Prostate gland (tissue), 2 donors: ENCODE data around the gene NFKBIA. TPM values are rescaled to one million over a fixed set of nuclear protein-coding genes. Genes with fewer than 3 reads are reported as not detected.

Experiments
- DNase-seq: peaks from one replicate; pipeline ENCODE4 v3.0.0-alpha.2; 2019; ENCODE audit warnings: low spot score
- H3K27ac ChIP-seq, 2 donors: fragments of 200-600 bp; sonication (generic); 2 replicates each; pipeline ENCODE4 v1.5.1; 2017 to 2019
- H3K27me3 ChIP-seq: fragments of 200-600 bp; sonication (generic); replicated peaks from 2 replicates; pipeline ENCODE4 v1.5.1; 2019; ENCODE audit not compliant: insufficient read depth
- H3K36me3 ChIP-seq, 2 donors: fragments of 200-600 bp; sonication (generic); 1 replicate in 1 of 2; 2 replicates in 1 of 2; pipeline versions ENCODE4 v1.5.1 to v1.8.1; 2017 to 2019
- H3K4me1 ChIP-seq: fragments of 200-600 bp; sonication (generic); replicated peaks from 2 replicates; pipeline ENCODE4 v1.5.1; 2019
- H3K4me3 ChIP-seq, 2 donors: fragments of 200-600 bp; sonication (generic); 2 replicates each; pipeline ENCODE4 v1.5.1; 2017 to 2019
- H3K9me3 ChIP-seq: fragments of 200-600 bp; sonication (generic); 2 replicates; pipeline ENCODE4 v1.5.1; 2017
- CTCF ChIP-seq, 4 experiments: fragments of 200-600 bp in 2 of 4; fragments of 450-650 bp in 2 of 4; sonication (generic) in 2 of 4; IDR thresholded peaks; 1 replicate in 3 of 4; 2 replicates in 1 of 4; pipeline ENCODE4 v1.5.1; 2016 to 2019; ENCODE audit warnings: antibody characterized with exemption in 4 of 4, mild to moderate bottlenecking in 2 of 4, moderate library complexity in 2 of 4
- POLR2A ChIP-seq: fragments of 450-650 bp; IDR thresholded peaks from one replicate; pipeline ENCODE4 v1.6.1; 2016; ENCODE audit warnings: antibody characterized with exemption, mild to moderate bottlenecking
- POLR2AphosphoS5 ChIP-seq: sonication (generic); formaldehyde crosslinking; IDR thresholded peaks from one replicate; pipeline ENCODE4 v1.6.1; 2017; ENCODE audit warnings: antibody characterized with exemption
- WGBS: methylation state at CpG from one replicate; pipeline ENCODE4 v1.1.5; 2018; 5-methylcytosine and 5-hydroxymethylcytosine counted together
- intact Hi-C: fragments of 100-400 bp; cut with DNase I; formaldehyde crosslinking; loops from one replicate; pipeline ENCODE4 v1.14.2; 2022
- total RNA-seq, 2 donors: library from RNA; depleted of rRNA; stranded (reverse); fragments of >200 nt; gene quantifications; one replicate each; pipeline ENCODE4 v1.1.0, GENCODE V29; 2016

NFKBIA gene
- total RNA-seq, 2 donors from 2014 or later = 294 to 415 TPM

GRCh38 chr14:35351897-35352273, 52.7 kb downstream of the NFKBIA start:
- Histone ChIP-seq H3K4me1 (peaks cover 8% of the 10 kb centered on the region), H3K4me3 (no peak overlapping the region), H3K36me3 (no peaks in the 10 kb centered on the region), H3K27ac (peak overlapping the region in 1 of 2 donors; percentile 52), H3K9me3 (no peaks in the 10 kb centered on the region), H3K27me3 (no peaks in the 10 kb centered on the region)
- intact Hi-C loops = no loop called here
- TF ChIP-seq POLR2A (no peak), POLR2AphosphoS5 (no peak), CTCF (IDR thresholded peaks at IDR 0.05) (no peak)
- no peak for DNase-seq
- 79% methylated on average over 4 of the region's 4 CpGs for WGBS

Other genes with a start within 250 kb of the NFKBIA start
- 100 to 1,000 TPM in 1 of 2 donors, 10 to 100 TPM in 1; 84.1 to 181 TPM for gene PSMA6, start 112.4 kb downstream of the NFKBIA start, total RNA-seq
- 1 to 10 TPM in 1 of 2 donors, not detected in 1; 1.2 TPM for gene INSM2, start 129.4 kb upstream of the NFKBIA start, total RNA-seq